GM18505 (cell line): Measurements from ENCODE around the gene PPP1R36.
"Not testable (repeated sequence)": the region's sequence is repeated elsewhere in the genome, so short reads cannot be mapped to it uniquely, and the experiment has no call there.

Experiments used
- ATAC-seq: cut with Tn5 transposase; IDR thresholded peaks from one replicate; pipeline ENCODE4 v1.9.1; 2021; ENCODE audit not compliant: unreplicated experiment
- POLR2A ChIP-seq: IDR thresholded peaks from 4 replicates; pipeline ENCODE4 v1.6.1; 2011; ENCODE audit warnings: borderline replicate concordance; ENCODE audit not compliant: insufficient read depth, insufficient read length; ENCODE audit errors: extremely low read depth

Gene PPP1R36

DNA sequence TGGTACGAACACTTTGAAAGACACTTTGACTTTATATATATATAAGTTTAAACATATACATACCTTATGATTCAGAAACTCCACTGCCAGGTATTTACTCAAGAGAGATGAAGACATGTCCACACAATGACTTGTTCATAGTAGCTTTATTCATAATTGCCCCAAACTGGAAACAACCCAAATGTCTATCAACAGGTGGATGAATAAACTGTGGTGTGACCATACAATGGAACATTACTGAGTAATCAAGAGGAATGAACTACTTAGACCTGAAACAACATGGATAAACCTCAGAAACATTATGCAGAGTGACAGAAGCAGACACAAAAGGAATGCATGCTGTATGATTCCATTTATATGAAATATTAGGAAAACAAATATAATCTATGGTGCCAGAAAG lies 71.1 kb downstream of the PPP1R36 start:
- ATAC-seq, result no peak

DNA sequence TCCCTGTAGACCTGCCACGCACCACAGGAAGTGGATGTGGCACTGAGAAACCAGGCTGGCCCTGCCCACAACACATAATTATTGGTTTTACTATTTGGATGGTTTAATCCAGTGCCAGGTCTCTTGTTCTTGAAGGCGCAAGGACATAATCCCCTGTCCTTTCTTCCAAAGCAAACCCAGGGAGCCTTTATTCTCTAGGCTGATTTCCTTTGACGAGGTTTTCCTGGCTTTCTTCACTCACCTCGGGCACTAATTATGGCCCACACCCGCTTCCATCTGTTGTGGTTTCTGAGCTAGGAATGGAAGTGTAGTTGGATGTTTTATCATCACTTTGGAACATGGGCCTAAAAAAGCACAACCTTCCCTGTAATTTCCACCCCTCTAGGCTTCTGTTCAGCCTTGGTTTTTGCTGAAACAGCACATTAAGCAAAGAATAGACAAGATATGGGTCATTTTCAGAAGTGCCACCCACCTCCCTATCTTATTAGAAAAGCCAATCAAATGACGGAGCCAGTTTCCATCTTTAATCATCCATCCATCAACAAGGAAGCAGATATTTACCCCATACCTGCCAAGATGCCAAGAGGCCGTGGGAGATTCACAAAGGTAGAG lies 73.9 kb downstream of the PPP1R36 start:
- ATAC-seq, result no peak
- TF ChIP-seq POLR2A, result no peak

More for the DNA sequence above, 71.1 kb downstream of the PPP1R36 start:
- TF ChIP-seq POLR2A, result no peak

DNA sequence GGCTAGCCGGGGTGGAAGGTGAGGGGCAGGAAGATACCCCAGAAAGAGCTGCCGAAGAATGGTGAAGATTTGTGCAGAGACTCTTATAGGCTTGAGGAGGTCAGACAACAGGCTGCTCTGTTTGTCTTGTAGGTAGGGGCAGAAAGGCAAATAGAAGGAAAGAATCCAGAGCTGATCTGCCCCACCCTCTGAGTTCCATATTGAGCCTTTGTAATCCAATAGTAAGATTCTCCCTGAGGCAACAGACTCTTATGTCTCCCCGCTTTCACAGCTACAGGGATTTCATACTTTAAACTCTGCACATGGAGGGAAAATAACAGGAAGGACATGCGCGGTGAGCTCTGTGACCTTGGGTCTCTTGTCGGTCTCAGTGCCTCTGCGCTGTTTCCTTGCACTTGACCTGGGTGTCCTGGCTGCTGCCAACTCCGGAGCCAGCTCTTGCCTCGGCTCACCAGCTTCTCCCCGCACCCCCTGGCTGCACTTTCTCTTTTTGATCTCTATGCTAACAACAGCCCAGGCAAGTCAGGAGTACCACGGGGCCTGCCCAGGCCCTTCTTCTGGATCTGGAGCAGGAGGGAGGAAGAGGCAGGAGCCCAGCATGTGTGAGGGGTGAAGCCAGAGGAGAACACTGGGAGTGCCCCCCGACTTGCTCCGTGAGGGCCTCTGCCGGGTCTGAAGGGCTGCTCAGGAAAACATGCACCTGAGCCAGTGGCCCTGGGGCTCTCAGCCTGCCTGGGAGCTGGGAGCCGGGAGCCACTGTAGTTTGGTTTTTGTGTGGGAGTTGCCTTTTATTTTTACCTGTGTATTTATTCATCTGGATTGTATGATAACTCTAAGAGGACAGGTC lies 75.8 kb downstream of the PPP1R36 start:
- no peak for ATAC-seq

DNA sequence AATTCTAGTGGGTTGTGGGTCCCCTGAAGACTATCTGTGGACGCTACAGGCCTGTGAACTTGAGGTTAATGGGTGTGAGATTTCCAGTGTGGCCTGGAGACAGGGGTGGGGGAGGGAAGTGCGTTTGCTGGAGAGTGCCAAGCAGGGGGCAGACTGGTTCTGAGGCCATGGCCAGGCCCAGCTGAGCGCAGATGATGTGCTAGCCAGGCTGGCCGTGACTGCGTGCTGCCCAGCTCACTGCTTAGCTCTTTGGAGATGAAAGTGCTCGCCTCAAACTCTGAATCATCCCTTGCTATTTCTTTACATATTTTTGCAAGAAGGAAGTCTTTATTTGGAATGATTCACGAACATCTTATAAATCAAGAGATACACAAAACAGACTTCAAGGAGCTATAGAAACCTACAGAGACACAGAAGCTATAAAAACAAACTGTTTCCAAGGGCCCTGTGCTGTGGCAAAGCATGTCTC lies 79.2 kb downstream of the PPP1R36 start:
- ATAC-seq, result no peak

More for the DNA sequence above, 75.8 kb downstream of the PPP1R36 start:
- TF ChIP-seq POLR2A, result no peak

DNA sequence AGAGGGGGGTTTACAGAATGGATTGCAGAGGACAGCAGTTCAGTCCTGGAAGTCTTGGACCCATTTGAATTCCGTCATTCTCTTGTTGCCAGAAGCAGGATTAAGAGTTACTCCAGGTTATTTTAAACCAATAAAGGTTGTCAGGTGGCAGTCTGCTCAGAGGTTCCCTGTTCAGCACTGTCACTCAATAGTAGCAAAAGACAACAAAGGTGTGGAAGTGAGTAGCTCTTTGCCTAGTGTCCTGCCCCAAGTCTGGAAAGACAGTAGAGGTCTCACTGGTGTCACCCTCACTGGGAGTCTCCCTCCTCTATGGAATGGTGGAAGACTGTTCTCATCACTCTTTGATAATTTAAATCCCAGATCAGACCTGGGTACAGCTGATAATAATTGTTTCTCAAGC lies 81.0 kb downstream of the PPP1R36 start:
- TF ChIP-seq POLR2A, result no peak
- no peak for ATAC-seq

More for the DNA sequence above, 79.2 kb downstream of the PPP1R36 start:
- no peak for TF ChIP-seq POLR2A

DNA sequence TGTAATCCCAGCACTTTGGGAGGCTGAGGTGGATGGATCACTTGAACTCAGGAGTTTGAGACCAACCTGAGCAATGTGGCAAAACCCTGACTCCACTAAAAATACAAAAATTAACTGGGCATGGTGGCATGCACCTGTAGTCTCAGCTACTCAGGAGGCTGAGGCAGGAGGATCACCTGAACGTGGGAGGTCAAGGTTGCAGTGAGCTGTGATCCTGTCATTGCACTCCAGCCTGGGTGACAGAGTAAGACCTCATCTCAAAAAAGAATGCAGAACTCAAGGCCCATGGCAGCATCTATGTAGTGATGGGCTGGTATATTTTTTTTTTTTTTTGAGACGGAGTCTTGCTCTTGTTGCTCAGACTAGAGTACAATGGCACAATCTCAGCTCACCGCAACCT lies 81.5 kb downstream of the PPP1R36 start:
- not testable (repeated sequence) for ATAC-seq

DNA sequence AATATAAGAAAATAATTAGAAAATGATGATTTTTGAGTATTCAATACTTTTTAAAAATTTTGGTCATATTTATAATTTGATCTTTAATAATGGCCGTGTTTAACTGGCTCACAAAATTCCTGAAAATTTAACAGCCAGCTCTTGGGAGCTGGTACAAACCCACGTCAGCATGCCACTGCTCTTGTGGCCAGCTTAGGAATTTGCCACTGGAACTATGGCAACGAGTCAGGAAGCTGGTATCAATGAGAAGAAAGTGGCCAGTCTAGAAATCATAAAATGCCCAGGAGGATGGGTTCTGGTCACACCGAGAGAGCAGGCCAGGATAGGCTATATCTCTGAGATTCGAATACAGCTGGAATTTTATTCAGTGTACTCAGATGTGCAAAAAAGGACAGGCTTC lies 82.3 kb downstream of the PPP1R36 start:
- no peak for ATAC-seq
- TF ChIP-seq POLR2A, result no peak

DNA sequence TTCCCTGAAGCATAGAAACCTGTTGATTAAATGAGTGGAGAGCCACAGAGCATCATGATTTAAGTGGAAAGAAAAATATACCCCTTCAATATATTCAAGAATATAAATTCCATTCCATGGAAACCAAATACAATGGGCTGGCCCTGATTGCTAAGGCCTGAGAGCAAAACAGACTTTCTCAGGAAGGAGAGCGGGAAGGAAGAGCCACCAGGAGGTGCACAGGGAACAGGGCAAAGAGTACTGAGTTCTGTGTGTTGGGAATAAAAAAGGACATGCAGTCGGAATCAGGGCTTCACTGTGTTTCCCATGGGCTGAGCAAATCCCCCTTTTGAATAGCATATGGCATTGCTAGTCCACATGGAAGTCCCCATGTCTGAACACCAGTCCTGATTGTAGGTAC lies 84.8 kb downstream of the PPP1R36 start:
- no peak for TF ChIP-seq POLR2A
- no peak for ATAC-seq

DNA sequence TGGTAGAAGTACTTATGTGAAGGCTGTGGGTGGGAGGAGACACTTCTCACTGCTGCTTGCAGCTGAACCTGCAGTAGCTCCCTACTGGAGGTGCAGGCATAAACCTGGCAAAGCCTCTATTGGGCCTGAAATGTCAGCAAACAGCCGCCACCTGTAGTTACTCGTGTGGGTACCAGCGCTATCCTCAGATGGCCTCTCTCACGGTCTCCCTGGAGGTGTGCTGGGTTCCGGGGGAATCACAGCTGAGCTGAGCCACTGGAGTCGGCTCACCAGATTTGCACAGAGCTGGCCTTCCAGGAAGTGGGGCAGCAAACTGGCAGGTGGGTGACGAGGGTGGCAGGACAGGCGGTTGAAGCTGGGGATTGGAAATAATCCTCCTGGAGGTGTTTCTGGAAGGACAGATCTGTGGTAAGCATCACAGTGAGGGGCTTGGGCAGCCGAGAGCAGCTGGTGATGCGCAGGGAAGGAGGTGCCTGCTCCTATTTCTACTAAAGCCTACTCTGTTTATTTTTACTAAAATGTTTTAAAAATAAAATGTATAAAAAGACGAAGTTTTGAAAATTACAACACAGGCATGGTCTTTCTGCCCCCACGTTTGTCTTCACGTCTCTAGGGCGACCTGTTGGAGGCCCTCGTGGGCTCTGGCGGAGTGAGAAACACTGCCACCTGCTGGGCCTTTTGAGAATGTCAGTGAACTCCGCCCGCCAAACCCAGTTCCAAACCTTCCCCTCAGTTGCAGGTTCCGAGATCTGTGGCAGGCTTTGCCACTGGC lies 86.6 kb downstream of the PPP1R36 start:
- no peak for ATAC-seq
- TF ChIP-seq POLR2A, result no peak

DNA sequence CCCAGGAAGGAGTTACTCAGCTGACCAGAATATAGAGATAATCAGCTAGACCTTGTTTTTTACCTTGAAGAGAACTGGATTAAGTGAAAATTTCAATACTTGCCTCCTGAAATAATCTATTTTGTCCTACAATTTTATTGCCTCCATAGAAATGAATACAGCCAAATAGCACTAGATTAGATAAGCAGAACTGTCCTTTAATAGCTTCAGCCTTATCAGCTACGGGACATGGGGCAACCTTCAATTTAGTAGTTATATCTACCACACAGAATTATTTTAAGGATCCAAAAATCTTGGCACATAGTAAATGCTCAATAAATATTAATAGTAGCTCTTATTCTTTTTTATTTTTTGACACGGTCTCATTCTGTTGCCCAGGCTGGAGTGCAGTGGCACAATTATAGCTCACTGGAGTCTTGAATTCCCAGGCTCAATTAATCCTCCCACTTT lies 87.2 kb downstream of the PPP1R36 start:
- no peak for ATAC-seq
- TF ChIP-seq POLR2A, result no peak

DNA sequence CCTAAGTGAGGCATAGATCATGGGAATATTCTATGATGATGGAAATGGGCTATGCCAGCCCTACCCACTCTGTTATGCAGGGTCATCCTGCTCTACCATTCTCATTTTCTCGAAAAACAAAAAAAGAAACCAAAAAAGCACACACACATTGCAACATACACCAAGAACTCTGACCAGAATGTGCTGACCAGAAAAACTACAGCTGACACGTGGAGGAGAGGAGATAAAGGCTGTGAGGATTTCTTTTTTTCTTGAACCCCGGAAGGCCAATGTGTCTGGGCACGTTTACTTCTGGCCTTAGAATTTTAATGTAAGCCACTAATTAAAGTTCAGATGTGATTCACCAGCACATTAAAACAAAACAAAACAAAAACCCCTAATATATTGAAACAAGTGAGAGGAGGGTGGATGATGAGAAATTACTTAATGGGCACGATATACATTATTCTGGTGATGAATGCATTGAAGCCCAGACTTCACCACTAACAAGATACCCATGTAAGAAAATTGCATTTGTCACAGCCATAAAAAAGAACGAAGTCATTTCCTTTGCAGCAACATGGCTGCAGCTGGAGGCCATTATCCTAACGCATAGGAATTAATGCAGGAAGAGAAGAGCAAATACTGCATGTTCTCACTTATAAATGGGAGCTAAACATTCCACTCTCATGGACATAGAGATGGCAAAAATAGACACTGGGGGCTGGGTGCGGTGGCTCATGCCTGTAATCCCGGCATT lies 88.1 kb downstream of the PPP1R36 start:
- ATAC-seq, result no peak
- TF ChIP-seq POLR2A, result no peak

DNA sequence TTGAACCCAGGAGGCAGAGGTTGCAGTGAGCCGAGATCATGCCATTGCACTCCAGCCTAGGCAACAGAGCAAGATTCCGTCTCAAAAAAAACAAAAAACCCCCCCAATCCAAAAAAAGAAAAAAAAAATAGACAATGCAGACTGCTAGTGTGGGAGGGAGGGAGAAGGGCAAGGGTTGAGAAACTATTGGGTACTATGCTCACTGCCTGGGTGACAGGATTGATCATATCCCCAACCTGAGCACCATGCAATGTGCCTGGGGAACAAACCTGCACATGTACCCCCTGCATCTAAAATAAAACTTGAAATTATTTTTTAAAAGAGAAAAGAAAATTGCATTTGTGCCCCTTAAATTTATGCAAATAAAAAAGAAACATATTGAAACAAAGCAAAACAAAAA lies 88.9 kb downstream of the PPP1R36 start:
- no peak for TF ChIP-seq POLR2A
- no peak for ATAC-seq
